ENCODE measurements around the gene XYLT2. TPM values are rescaled to one million over a fixed set of nuclear protein-coding genes. Genes with fewer than 3 reads are reported as not detected.

XYLT2 gene
- total and polyA plus RNA-seq, 2 of the 13 experiments (the other 11 are each of a cell fraction or from before 2014, with no cell fraction given) = 17.0 to 22.1 TPM

- TF ChIP-seq ZSCAN9 (CRISPR knock-in tag; IDR thresholded peaks at IDR 0.05; ENCODE audit: borderline replicate concordance) = no peak
- TF ChIP-seq ZC3H13 (CRISPR knock-in tag; IDR thresholded peaks at IDR 0.05) = no peak
- TF ChIP-seq KDM1A (CRISPR knock-in tag; IDR thresholded peaks at IDR 0.05) = no peak
- no peak for TF ChIP-seq ZNF275 (CRISPR knock-in tag; IDR thresholded peaks at IDR 0.05; ENCODE audit: borderline replicate concordance)
- TF ChIP-seq HMGXB4 (CRISPR knock-in tag; IDR thresholded peaks at IDR 0.05; ENCODE audit: borderline replicate concordance in 1 of 2, low read depth in 1 of 2) = no peak
- peak; percentile 43; the same call in 1 of the 2 replicates for TF ChIP-seq ZNF230 (CRISPR knock-in tag; IDR thresholded peaks at IDR 0.05)
- no peak for TF ChIP-seq CSRNP1 (CRISPR knock-in tag; IDR thresholded peaks at IDR 0.05)
- no peak for TF ChIP-seq SP140L (CRISPR knock-in tag; IDR thresholded peaks at IDR 0.05; ENCODE audit: borderline replicate concordance)
- no peak for TF ChIP-seq ZIK1 (CRISPR knock-in tag; IDR thresholded peaks at IDR 0.05; ENCODE audit: borderline replicate concordance, low read depth)
- TF ChIP-seq POLR2AphosphoS5 (IDR thresholded peaks at IDR 0.05; ENCODE audit: low read depth, low read length) = peak; percentile 47; the same call in 1 of the 2 replicates
- TF ChIP-seq MTF1 (CRISPR knock-in tag; IDR thresholded peaks at IDR 0.05) = no peak
- no peak for TF ChIP-seq ZFP36L1 (CRISPR knock-in tag; IDR thresholded peaks at IDR 0.05)
- TF ChIP-seq, protein P1, sequence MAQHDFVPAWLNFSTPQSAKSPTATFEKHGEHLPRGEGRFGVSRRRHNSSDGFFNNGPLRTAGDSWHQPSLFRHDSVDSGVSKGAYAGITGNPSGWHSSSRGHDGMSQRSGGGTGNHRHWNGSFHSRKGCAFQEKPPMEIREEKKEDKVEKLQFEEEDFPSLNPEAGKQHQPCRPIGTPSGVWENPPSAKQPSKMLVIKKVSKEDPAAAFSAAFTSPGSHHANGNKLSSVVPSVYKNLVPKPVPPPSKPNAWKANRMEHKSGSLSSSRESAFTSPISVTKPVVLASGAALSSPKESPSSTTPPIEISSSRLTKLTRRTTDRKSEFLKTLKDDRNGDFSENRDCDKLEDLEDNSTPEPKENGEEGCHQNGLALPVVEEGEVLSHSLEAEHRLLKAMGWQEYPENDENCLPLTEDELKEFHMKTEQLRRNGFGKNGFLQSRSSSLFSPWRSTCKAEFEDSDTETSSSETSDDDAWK (CRISPR knock-in tag; IDR thresholded peaks at IDR 0.05) = no peak
- TF ChIP-seq ZNF234 (CRISPR knock-in tag; conservative IDR thresholded peaks at IDR 0.05) = no peak
- TF ChIP-seq EEA1 (CRISPR knock-in tag; IDR thresholded peaks at IDR 0.05; ENCODE audit: borderline replicate concordance) = no peak
- TF ChIP-seq FOXA1 (IDR thresholded peaks at IDR 0.05) = no peak
- TF ChIP-seq FOXA1 (CRISPR knock-in tag; IDR thresholded peaks at IDR 0.05) = no peak
- TF ChIP-seq SMAD1 (CRISPR knock-in tag; IDR thresholded peaks at IDR 0.05; ENCODE audit: borderline replicate concordance, low read depth) = 0 out of 2 replicates have a peak, but pooled peaks have one; percentile 33
- TF ChIP-seq TBX3 (IDR thresholded peaks at IDR 0.05; ENCODE audit: borderline replicate concordance) = no peak
- no peak for TF ChIP-seq THAP8 (CRISPR knock-in tag; IDR thresholded peaks at IDR 0.05; ENCODE audit: borderline replicate concordance)
- TF ChIP-seq FOXC1 (CRISPR knock-in tag; IDR thresholded peaks at IDR 0.05; ENCODE audit: borderline replicate concordance) = no peak
- TF ChIP-seq ZNF563 (CRISPR knock-in tag; IDR thresholded peaks at IDR 0.05) = no peak
- no peak for TF ChIP-seq ZNF598 (CRISPR knock-in tag; IDR thresholded peaks at IDR 0.05; ENCODE audit: borderline replicate concordance)
These were observed 34.7 kb downstream of the XYLT2 start (continued) for GRCh38 chr17:50380369-50381259.

Data from HepG2 (cell line).